ENCODE data around the gene PLA2G4D. TPM values are rescaled to one million over a fixed set of nuclear protein-coding genes. Genes with fewer than 3 reads are reported as not detected.
A peak's percentile ranks its signal among the peaks of the same experiment; 100 is the strongest.

PLA2G4D gene
- total RNA-seq, 1 experiment from 2014 or later, result 0.24 TPM

DNA sequence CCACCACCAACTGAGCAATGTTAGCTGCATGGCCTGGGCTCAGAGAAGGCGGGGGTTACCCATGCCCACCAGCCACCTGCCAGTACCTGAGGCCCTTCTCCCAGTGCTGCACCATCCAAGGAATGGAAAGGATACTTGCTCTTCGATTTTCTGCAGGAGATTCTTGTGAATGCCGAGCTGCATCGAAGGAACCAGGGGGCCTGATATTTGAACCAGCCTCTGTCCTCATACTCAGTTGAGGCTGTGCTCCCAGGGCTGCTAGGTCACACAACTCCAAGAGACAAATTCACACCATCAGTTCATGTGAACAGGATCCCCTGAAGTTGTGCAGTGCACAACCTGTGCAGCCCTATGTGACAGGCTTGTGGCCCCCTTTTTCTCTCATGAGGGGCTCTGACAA lies 44.0 kb upstream of the PLA2G4D start:
- no peak for DNase-seq (ENCODE audit: low spot score)
- Mint-ChIP-seq H3K9me3 (peaks cover 15% of the 10 kb centered on the region), H3K27me3 (ENCODE audit: low read depth) (no peaks in the 10 kb centered on the region), H3K27ac (no peak overlapping the region), H3K36me3 (no peaks in the 10 kb centered on the region; the same call in 1 of the 2 replicates), H3K4me1 (no peaks in the 10 kb centered on the region), H3K4me3 (no peak overlapping the region)
- TF ChIP-seq KAT7 (CRISPR knock-in tag; IDR thresholded peaks at IDR 0.05; ENCODE audit: borderline replicate concordance) (no peak), ESRRA (CRISPR knock-in tag; IDR thresholded peaks at IDR 0.05; ENCODE audit: borderline replicate concordance) (no peak), ZNF263 (CRISPR knock-in tag; IDR thresholded peaks at IDR 0.05; ENCODE audit: low read depth) (no peak), NR2C2 (CRISPR knock-in tag; IDR thresholded peaks at IDR 0.05) (no peak)
- TF ChIP-seq, protein P1, sequence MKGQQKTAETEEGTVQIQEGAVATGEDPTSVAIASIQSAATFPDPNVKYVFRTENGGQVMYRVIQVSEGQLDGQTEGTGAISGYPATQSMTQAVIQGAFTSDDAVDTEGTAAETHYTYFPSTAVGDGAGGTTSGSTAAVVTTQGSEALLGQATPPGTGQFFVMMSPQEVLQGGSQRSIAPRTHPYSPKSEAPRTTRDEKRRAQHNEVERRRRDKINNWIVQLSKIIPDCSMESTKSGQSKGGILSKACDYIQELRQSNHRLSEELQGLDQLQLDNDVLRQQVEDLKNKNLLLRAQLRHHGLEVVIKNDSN (CRISPR knock-in tag; IDR thresholded peaks at IDR 0.05), result no peak
- TF ChIP-seq, protein P2, sequence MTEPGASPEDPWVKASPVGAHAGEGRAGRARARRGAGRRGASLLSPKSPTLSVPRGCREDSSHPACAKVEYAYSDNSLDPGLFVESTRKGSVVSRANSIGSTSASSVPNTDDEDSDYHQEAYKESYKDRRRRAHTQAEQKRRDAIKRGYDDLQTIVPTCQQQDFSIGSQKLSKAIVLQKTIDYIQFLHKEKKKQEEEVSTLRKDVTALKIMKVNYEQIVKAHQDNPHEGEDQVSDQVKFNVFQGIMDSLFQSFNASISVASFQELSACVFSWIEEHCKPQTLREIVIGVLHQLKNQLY (CRISPR knock-in tag; IDR thresholded peaks at IDR 0.05), result no peak
- POLR2A ChIA-PET, result interaction anchor here (0.7 kb wide), 1 partner anchor 246 kb away, joined by 3 read pairs; no protein-coding TSS in a partner anchor
- CTCF ChIA-PET, result interaction anchor here (0.7 to 4.0 kb wide), 30 partner anchors 10 to 597 kb away, joined by 3 to 142 read pairs (median 7); partner anchors contain the start of genes PLA2G4D and PLA2G4F
- no peak for ATAC-seq

DNA sequence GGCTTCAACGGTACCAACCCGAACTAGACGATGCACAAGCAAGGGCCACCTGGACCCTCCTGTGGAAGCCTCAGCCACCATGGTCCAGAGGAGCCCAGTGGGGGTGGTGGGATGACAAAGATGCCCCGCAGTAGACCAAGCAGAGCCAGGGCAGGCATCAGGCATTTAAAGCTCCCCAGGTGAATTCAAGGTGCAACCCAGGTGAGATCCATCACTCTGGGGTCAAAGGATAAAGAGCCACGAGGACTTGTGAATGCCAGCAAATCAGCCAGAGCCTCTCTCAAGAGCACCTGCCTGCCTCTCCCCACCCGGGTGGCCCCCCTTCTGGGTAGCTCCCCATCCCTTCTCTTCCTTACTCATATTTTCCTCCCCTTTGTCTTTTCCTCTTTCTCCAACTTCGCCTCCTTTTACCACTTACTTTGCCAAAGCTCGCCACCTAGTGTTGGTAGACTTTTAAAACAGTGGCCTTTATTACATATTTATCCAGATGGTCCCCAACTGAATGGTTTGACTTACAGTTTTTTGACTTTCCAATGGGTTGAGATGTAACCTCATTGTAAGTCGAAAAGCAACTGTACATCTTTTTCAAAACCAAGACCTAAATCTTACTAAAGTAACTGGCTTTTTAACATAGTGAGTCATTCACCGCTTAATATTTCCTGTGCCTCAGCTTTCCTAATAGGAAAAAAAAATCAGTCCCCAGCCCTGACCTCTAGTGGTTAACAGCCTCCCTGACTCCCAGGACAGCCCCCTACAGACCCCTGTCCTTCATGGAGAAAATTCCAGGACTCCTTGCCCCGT lies 43.3 kb upstream of the PLA2G4D start:
- peak; percentile 69 for ATAC-seq
- H3K4me3 Mint-ChIP-seq, result no peak overlapping the region
- no peak for DNase-seq (ENCODE audit: low spot score)

DNA sequence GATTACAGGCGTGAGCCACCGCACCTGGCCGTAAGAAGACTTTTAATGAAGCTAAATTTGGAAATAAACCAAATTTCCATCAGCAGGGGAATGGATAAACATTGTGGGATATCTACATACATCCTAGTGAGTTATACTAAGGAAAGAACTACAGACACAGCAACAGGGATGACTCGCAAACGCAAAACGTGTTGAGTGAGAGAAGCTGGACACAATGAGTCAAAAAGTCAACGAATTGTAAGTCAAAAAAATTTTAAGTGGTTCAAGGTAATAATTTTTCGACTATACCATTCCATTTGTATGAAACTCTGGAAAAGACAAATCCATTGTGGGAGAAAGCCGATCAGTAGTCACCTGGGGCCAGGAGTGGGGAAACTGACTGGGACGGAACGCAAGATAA lies 42.2 kb upstream of the PLA2G4D start:
- ATAC-seq, result no peak
- Mint-ChIP-seq H3K27me3 (ENCODE audit: low read depth) (no peaks in the 10 kb centered on the region; the same call in 1 of the 2 replicates), H3K9me3 (peaks cover 15% of the 10 kb centered on the region), H3K36me3 (no peaks in the 10 kb centered on the region; the same call in 1 of the 2 replicates), H3K4me3 (no peak overlapping the region), H3K4me1 (peaks cover 3% of the 10 kb centered on the region), H3K27ac (no peak overlapping the region)
- ChIA-PET CTCF (interaction anchor here (0.9 to 7.3 kb wide), 8 partner anchors 9 to 249 kb away, joined by 3 to 106 read pairs (median 17); partner anchors contain the start of gene PLA2G4D), POLR2A (no interaction called here)
- DNase-seq (ENCODE audit: low spot score), result no peak
- TF ChIP-seq EMX1 (CRISPR knock-in tag; IDR thresholded peaks at IDR 0.05), result no peak
- TF ChIP-seq, protein P3, sequence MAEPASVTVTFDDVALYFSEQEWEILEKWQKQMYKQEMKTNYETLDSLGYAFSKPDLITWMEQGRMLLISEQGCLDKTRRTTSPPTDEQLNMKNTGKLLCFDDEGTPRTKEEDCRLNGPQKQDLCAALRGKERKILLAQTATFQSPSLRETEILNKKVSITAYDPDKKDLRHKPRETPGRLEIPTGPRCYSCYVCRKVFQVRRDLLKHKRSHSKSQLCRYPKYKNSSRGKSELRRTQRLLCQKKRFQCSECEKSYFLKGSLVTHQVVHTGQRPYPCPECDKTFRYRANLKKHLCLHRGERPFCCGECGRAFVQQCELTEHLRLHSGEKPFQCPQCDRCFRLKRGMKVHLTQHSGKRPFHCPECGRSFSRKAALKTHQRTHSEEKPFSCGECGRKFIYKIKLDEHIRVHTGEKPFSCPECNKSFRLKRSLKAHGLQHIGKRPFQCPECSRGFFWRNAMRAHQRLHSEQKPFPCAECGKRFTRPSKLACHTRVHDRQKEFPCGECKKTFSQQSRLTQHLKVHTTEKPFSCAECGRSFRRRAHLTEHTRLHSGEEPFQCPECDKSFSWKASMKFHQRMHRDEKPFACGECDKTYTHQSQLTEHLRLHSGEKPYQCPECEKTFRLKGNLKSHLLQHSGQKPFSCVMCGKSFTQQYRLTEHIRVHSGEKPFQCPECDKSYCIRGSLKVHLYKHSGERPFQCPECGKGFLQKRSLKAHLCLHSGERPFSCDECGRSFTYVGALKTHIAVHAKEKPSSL (CRISPR knock-in tag; conservative IDR thresholded peaks at IDR 0.05), result no peak
- TF ChIP-seq, protein P4, sequence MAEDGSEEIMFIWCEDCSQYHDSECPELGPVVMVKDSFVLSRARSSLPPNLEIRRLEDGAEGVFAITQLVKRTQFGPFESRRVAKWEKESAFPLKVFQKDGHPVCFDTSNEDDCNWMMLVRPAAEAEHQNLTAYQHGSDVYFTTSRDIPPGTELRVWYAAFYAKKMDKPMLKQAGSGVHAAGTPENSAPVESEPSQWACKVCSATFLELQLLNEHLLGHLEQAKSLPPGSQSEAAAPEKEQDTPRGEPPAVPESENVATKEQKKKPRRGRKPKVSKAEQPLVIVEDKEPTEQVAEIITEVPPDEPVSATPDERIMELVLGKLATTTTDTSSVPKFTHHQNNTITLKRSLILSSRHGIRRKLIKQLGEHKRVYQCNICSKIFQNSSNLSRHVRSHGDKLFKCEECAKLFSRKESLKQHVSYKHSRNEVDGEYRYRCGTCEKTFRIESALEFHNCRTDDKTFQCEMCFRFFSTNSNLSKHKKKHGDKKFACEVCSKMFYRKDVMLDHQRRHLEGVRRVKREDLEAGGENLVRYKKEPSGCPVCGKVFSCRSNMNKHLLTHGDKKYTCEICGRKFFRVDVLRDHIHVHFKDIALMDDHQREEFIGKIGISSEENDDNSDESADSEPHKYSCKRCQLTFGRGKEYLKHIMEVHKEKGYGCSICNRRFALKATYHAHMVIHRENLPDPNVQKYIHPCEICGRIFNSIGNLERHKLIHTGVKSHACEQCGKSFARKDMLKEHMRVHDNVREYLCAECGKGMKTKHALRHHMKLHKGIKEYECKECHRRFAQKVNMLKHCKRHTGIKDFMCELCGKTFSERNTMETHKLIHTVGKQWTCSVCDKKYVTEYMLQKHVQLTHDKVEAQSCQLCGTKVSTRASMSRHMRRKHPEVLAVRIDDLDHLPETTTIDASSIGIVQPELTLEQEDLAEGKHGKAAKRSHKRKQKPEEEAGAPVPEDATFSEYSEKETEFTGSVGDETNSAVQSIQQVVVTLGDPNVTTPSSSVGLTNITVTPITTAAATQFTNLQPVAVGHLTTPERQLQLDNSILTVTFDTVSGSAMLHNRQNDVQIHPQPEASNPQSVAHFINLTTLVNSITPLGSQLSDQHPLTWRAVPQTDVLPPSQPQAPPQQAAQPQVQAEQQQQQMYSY (CRISPR knock-in tag; IDR thresholded peaks at IDR 0.05), result no peak
- TF ChIP-seq, protein P5, sequence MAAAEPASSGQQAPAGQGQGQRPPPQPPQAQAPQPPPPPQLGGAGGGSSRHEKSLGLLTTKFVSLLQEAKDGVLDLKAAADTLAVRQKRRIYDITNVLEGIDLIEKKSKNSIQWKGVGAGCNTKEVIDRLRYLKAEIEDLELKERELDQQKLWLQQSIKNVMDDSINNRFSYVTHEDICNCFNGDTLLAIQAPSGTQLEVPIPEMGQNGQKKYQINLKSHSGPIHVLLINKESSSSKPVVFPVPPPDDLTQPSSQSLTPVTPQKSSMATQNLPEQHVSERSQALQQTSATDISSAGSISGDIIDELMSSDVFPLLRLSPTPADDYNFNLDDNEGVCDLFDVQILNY (CRISPR knock-in tag; IDR thresholded peaks at IDR 0.05), result no peak
- TF ChIP-seq, protein P6, sequence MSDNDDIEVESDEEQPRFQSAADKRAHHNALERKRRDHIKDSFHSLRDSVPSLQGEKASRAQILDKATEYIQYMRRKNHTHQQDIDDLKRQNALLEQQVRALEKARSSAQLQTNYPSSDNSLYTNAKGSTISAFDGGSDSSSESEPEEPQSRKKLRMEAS (CRISPR knock-in tag; IDR thresholded peaks at IDR 0.05), result no peak
- no peak for TF ChIP-seq OVOL2 (CRISPR knock-in tag; IDR thresholded peaks at IDR 0.05; ENCODE audit: borderline replicate concordance)
- TF ChIP-seq ZNF121 (CRISPR knock-in tag; IDR thresholded peaks at IDR 0.05), result no peak

More for the DNA sequence above, 43.3 kb upstream of the PLA2G4D start:
- peaks cover 15% of the 10 kb centered on the region for H3K9me3 Mint-ChIP-seq
- H3K36me3 Mint-ChIP-seq, result no peaks in the 10 kb centered on the region; the same call in 1 of the 2 replicates
- no peak overlapping the region for H3K27ac Mint-ChIP-seq
- ChIA-PET CTCF (interaction anchor here (0.5 to 4.0 kb wide), 57 partner anchors 10 to 1010 kb away, joined by 3 to 142 read pairs (median 5); partner anchors contain the start of genes EHD4, PLA2G4D, PLA2G4F and SNAP23), POLR2A (interaction anchor here (0.9 kb wide), 1 partner anchor 71 kb away, joined by 3 read pairs; no protein-coding TSS in a partner anchor)
- TF ChIP-seq NFE2L1 (CRISPR knock-in tag; IDR thresholded peaks at IDR 0.05), result no peak
- TF ChIP-seq, protein P7, sequence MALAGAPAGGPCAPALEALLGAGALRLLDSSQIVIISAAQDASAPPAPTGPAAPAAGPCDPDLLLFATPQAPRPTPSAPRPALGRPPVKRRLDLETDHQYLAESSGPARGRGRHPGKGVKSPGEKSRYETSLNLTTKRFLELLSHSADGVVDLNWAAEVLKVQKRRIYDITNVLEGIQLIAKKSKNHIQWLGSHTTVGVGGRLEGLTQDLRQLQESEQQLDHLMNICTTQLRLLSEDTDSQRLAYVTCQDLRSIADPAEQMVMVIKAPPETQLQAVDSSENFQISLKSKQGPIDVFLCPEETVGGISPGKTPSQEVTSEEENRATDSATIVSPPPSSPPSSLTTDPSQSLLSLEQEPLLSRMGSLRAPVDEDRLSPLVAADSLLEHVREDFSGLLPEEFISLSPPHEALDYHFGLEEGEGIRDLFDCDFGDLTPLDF (CRISPR knock-in tag; IDR thresholded peaks at IDR 0.05), result no peak
- TF ChIP-seq, protein P8, sequence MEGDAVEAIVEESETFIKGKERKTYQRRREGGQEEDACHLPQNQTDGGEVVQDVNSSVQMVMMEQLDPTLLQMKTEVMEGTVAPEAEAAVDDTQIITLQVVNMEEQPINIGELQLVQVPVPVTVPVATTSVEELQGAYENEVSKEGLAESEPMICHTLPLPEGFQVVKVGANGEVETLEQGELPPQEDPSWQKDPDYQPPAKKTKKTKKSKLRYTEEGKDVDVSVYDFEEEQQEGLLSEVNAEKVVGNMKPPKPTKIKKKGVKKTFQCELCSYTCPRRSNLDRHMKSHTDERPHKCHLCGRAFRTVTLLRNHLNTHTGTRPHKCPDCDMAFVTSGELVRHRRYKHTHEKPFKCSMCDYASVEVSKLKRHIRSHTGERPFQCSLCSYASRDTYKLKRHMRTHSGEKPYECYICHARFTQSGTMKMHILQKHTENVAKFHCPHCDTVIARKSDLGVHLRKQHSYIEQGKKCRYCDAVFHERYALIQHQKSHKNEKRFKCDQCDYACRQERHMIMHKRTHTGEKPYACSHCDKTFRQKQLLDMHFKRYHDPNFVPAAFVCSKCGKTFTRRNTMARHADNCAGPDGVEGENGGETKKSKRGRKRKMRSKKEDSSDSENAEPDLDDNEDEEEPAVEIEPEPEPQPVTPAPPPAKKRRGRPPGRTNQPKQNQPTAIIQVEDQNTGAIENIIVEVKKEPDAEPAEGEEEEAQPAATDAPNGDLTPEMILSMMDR (IDR thresholded peaks at IDR 0.05), result 0 out of 2 replicates have a peak, but pooled peaks have one; percentile 13
- no peak for TF ChIP-seq NFYB (CRISPR knock-in tag; conservative IDR thresholded peaks at IDR 0.05; ENCODE audit: low read depth)
- H3K27me3 Mint-ChIP-seq (ENCODE audit: low read depth), result no peaks in the 10 kb centered on the region
- no peaks in the 10 kb centered on the region for H3K4me1 Mint-ChIP-seq
